HG03442 (cell line): ENCODE measurements around the gene ANKIB1.
"Not testable (repeated sequence)": the region's sequence is repeated elsewhere in the genome, so short reads cannot be mapped to it uniquely, and the experiment has no call there.

Source experiments
- ATAC-seq: cut with Tn5 transposase; IDR thresholded peaks from one replicate; pipeline ENCODE4 v1.9.1; 2021; ENCODE audit warnings: mild to moderate bottlenecking, moderate library complexity; ENCODE audit not compliant: unreplicated experiment

The ANKIB1 gene

GRCh38 chr7:92245487-92246359, at the start of gene ANKIB1, which contains the start of gene KRIT1:
Gene ANKIB1 (plus strand): TSS chr7:92245974. CDS start chr7:92294979, 49,005 bp downstream.
Gene KRIT1 (minus strand): TSS chr7:92245914. CDS start chr7:92242135, 3,779 bp downstream.
- peak; percentile 78 for ATAC-seq

GRCh38 chr7:92200791-92201190, 45.0 kb upstream of the ANKIB1 start:
- ATAC-seq = no peak

- ATAC-seq = no peak
Observed at GRCh38 chr7:92205987-92206386, 39.8 kb upstream of the ANKIB1 start.

- ATAC-seq = no peak
Observed at GRCh38 chr7:92206672-92207071, 39.1 kb upstream of the ANKIB1 start.

GRCh38 chr7:92221766-92222165, 24.0 kb upstream of the ANKIB1 start:
- ATAC-seq = no peak

- no peak for ATAC-seq
Observed at GRCh38 chr7:92226981-92227380, 18.8 kb upstream of the ANKIB1 start.

GRCh38 chr7:92228100-92228499, 17.7 kb upstream of the ANKIB1 start:
- ATAC-seq = no peak

GRCh38 chr7:92228742-92229141, 17.0 kb upstream of the ANKIB1 start:
- ATAC-seq = no peak

- no peak for ATAC-seq
Observed at GRCh38 chr7:92230547-92230946, 15.2 kb upstream of the ANKIB1 start.

GRCh38 chr7:92242972-92243371, 2.8 kb upstream of the ANKIB1 start:
- ATAC-seq = no peak

- ATAC-seq = no peak
Observed at GRCh38 chr7:92244808-92245486, 827 bp upstream of the ANKIB1 start.

GRCh38 chr7:92246360-92247101, 757 bp downstream of the ANKIB1 start:
- ATAC-seq = peak; percentile 25

GRCh38 chr7:92250603-92251002, 4.8 kb downstream of the ANKIB1 start:
- no peak for ATAC-seq

GRCh38 chr7:92251181-92251580, 5.4 kb downstream of the ANKIB1 start:
- no peak for ATAC-seq

- no peak for ATAC-seq
Observed at GRCh38 chr7:92253251-92253650, 7.5 kb downstream of the ANKIB1 start.

- not testable (repeated sequence) for ATAC-seq
Observed at GRCh38 chr7:92254800-92255199, 9.0 kb downstream of the ANKIB1 start.

- no peak for ATAC-seq
Observed at GRCh38 chr7:92255308-92255707, 9.5 kb downstream of the ANKIB1 start.

- ATAC-seq = no peak
Observed at GRCh38 chr7:92259062-92259461, 13.3 kb downstream of the ANKIB1 start.

- ATAC-seq = no peak
Observed at GRCh38 chr7:92259610-92260247, 14.0 kb downstream of the ANKIB1 start.

- ATAC-seq = no peak
Observed at GRCh38 chr7:92260248-92260781, 14.5 kb downstream of the ANKIB1 start.
